Right ventricle myocardium superior (tissue), 1 donor: ENCODE data around the gene NFATC2. TPM values are rescaled to one million over a fixed set of nuclear protein-coding genes. Genes with fewer than 3 reads are reported as not detected.

Experiments used
- ATAC-seq: fragments of 200-7000 bp; cut with Tn5 transposase; one replicate; pipeline ENCODE4 v1.9.1; 2020; ENCODE audit warnings: mild to moderate bottlenecking; ENCODE audit not compliant: poor library complexity
- DNase-seq: peaks from one replicate; pipeline ENCODE4 v3.0.0-alpha.2; 2020
- intact Hi-C: fragments of 100-400 bp; cut with DNase I; formaldehyde crosslinking; loops from one replicate; pipeline ENCODE4 v1.11.2; 2022
- total RNA-seq: library from RNA; stranded (reverse); fragmentation: NEBNext Ultra II Directional; extraction: Animal tissue kit (Norgen Biotek cat#: 25700); gene quantifications from one replicate; pipeline ENCODE4 v1.2.1, GENCODE V29; 2021
- donor health status: DM: no; HTN: yes; CAD: no; lungs with severe emphysema.

NFATC2 gene
- total RNA-seq, 1 donor from 2014 or later = 2.0 TPM

GRCh38 chr20:51528263-51529027 is 14.1 kb downstream of the NFATC2 start:
- DNase-seq (no peak), ATAC-seq (no peak)
- intact Hi-C loops = no loop called here

DNA sequence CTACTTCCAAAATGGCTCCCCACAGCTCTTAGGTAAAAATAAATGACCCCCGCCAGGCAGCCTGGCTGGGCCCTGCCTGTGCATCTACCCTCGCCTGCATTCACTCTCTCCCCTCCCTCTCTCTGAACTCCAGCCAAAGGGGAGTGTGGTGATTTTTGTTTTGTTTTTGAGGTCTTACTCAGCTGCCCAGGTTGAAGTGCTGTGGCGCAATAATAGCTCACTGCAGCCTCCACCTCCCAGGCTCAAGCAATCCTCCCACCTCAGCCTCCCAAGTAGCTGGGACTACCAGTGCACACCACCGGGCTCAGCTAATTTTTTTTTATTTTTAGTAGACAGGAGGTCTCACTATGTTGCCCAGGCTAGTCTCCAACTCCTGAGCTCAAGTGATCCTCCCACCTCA is 15.8 kb downstream of the NFATC2 start:
- DNase-seq (no peak), ATAC-seq (no peak)
- intact Hi-C loops = no loop called here

GRCh38 chr20:51526106-51526470 is 16.4 kb downstream of the NFATC2 start:
- ATAC-seq (no peak), DNase-seq (no peak)
- intact Hi-C loops = no loop called here

DNA sequence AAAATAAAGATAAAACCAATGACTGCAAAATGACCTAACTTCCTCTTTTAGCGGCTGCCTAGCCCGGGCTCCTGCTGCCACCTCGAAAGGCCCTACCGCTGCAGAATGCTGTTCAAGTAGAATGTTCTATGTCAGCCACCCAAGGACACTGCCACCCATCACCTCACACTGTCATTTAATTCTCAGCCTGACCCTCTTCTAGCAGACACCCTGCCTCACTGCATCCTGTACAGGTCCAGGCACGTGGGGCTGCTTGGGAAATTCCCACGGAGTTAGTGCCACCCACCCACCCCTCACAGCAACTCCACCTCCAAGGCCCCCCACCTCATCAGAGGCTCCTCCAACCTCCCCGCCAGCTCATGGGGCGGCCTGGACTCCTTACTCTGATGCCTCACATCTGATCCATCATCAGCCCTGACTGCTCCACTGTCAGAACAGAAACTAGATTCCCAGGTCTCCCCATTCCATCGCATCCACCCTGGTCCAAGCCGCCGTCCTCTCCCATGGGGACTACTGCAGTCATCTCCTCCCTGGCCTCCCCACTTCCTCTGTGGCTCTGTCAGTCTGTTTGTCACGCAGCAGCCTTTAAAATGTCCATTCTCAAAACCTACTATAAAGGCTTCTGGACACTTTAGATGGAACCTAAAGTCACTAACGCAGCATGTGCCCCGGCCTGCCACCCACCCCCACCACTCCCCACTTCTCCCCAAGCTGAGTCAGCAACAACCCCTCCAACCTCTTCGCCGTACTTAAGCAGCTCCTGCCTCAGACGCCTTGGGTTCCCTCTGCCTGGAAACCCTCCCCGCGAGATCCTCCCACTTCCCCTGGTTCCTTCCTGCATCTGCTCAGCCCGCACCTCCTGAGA is 17.0 kb downstream of the NFATC2 start:
- DNase-seq (no peak), ATAC-seq (peak; percentile 63)
- intact Hi-C loops = no loop called here

DNA sequence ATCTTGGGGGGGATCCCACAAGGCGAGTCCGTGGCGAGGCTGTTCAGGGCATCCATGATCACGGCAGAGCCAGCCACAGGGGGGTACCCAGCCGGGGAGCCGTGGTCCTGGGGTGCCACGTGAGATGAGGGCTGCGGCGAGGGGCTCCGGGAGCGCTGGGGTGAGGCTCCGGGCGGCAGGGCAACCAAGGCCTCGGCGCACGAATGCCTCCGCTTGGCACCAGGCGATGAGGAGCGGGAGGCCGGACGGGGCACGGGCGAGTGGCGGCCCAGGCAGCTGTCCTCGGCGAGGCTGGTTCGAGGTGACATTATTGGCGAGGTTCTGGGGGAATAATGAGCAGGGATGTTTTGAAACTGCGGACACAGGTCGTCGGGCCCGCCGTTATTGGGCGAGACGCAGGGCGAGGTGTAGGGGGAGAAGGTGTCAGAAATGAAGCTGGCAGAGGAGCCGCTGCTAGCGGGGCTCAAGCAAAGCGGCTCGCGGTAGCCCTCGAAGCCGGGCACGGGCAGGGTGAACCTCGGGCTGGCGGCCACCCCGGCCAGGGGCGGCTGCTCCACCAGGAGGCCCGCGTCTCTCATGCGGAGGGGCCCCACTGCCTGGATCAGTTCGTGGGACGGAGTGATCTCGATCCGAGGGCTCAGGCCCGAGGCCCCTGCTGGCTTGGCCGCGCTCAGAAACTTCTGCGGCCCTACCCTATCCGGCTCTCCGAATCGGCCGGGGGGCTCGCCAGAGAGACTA is 19.1 kb downstream of the NFATC2 start:
- ATAC-seq = no peak
- intact Hi-C loops = no loop called here
- no peak for DNase-seq

- ATAC-seq = no peak
- intact Hi-C loops = no loop called here
- DNase-seq = no peak
Observed at GRCh38 chr20:51522207-51522606, 20.3 kb downstream of the NFATC2 start.

DNA sequence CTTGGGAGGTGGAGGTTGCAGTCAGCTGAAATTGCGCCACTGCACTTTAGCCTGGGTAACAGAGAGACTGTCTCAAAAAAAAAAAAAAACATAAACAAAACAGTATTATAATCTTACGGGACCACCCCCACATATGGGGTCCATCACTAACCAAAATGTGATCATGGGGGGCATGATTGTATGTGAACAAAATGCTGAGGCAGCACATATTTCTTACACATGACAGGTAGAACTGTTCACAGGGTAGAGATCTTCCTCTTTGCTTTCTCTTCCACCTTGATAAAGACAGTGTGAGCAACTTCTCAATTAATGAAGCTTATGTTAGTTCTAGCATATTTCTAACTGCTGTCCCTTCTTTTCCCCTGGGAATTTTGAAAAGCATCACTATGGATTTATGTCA is 24.7 kb downstream of the NFATC2 start:
- ATAC-seq (no peak), DNase-seq (no peak)
- intact Hi-C loops = no loop called here

DNA sequence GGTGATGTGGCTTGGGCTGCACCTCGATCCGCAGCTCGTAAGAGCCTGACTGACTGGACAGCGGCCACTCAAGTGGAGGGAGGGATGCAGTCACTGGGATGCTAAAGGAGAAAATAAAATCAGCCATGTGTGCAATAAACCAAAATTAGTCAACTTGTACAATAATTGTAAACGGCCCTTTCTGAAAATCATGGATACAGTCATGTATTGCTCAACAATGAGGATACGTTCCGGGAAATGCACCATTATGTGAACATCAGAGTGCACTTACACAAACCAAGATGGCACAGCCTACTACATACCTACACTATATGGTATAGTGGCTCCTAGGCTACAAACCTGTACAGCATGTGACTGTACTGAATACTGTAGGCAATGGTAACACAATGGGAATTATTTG is 25.7 kb downstream of the NFATC2 start:
- intact Hi-C loops = no loop called here
- DNase-seq (no peak), ATAC-seq (no peak)

DNA sequence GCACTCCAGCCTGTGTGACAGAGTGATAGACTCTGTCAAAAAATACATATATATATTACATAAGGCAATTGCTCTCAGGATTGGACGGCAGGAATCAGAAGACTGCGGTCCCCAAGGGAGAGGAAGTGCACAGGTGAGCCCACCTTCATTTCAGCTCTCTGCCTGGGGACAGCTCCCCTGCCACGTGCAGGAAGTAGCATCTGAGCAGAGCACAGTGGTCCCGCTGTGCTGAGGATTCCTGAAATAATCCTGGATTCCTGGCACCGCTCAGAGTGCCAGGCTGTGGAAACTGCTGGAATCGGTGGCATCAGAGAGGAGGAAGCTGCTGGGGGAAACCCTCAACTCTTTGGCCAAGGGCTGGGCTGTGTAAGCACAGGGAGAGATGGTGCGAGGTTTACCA is 27.7 kb downstream of the NFATC2 start:
- DNase-seq (no peak), ATAC-seq (no peak)
- intact Hi-C loops = no loop called here

DNA sequence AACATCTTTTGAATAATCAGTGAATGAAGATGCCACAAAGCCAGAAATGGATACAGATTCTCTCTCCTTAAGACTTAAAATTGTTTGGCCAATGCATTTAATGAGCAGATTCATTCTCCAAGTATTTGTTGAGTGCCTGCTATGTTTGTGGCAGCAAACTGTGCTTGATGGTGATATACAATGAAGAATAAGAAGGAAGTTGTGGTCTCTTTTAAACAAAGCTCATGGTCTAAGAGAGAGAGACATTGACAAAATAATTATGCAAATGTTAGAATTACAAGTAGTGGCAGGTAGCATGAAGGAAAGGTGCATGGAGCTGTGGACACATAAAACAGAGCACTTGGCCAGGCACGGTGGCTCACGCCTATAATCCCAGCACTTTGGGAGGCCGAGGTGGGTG is 28.3 kb downstream of the NFATC2 start:
- intact Hi-C loops = no loop called here
- ATAC-seq = no peak
- no peak for DNase-seq

- intact Hi-C loops = no loop called here
- no peak for DNase-seq
- no peak for ATAC-seq
Observed at GRCh38 chr20:51513545-51513944, 29.0 kb downstream of the NFATC2 start.

- no peak for ATAC-seq
- no peak for DNase-seq
- intact Hi-C loops = no loop called here
Observed at GRCh38 chr20:51512645-51513044, 29.9 kb downstream of the NFATC2 start.

- intact Hi-C loops = no loop called here
- DNase-seq = no peak
- ATAC-seq = no peak
Observed at GRCh38 chr20:51511861-51512619, 30.5 kb downstream of the NFATC2 start.

DNA sequence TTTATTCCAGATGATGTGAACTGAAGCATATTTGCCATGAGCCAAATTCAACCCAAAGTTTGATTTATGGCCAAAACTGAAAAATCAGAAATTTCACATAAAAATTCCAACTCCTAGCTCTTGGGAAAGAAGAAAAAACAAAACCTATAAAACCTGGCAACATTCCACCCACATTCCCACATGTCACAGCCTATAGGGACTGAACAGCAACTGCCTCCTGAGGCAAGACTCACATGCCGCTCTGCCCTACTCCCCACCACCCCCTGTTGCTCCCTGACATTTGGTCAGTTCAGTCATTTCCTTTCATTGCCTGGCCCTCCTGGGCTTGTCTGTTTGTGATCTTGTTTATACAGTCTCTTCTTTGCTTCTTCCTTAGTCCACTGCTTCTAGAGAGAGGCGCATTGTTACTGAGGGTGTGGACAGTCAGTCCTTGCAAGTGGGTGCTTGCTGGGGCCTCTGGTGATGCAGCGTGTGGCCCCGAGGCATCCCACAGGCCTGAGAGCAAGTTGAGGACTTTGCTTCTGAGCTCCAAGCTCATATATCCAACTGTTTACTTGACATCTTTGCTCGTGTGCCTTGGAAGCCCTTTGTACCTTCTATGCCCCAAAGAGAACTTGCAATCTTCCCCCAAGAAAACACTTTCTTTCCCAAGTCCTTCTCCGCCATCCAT is 31.4 kb downstream of the NFATC2 start:
- intact Hi-C loops = no loop called here
- DNase-seq (no peak), ATAC-seq (no peak)

DNA sequence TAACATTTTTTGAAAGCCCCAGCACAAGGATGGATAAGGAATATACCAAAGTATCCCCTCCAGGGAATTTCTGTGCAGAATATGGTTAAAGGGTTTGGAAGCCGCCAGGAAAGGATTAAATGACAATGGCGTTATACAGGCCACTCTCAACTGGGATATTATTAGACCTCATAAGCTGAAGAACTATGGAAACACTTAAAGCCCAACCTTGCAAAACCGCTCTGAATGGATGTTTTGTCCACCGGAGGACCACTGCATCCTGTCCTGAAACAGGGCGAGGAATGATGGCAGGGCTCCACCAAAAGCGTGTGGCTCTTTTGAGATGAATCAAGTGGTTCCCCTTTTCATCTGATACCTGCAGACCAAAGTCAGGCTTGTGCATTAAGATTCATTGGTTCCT is 32.4 kb downstream of the NFATC2 start:
- DNase-seq (no peak), ATAC-seq (no peak)
- intact Hi-C loops = no loop called here

DNA sequence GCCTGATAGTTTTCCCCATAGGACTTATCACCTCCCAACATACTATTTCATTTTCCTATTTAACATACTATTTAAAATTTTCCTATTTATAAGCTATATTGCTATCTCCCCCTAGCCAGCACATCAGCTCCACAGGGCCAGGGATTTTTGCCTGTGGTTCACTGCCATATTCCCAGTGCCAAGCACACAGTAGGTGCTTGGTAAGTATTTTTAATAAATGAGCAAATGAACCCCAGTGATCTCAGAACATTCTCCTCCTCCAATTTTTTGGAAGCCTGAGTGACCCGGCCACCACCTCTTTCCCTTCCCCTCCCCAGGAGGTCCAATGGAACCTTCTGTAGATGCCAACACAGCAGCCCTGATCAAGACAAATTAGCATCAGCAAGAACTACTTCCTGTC is 33.3 kb downstream of the NFATC2 start:
- intact Hi-C loops = no loop called here

GRCh38 chr20:51508780-51509179 is 33.7 kb downstream of the NFATC2 start:
- ATAC-seq (no peak), DNase-seq (no peak)
- intact Hi-C loops = no loop called here

More for the DNA sequence above, 33.3 kb downstream of the NFATC2 start:
- ATAC-seq (no peak), DNase-seq (no peak)

GRCh38 chr20:51508158-51508557 is 34.4 kb downstream of the NFATC2 start:
- ATAC-seq = no peak
- intact Hi-C loops = no loop called here
- no peak for DNase-seq
